Fibroblast of lung (primary cell): ENCODE measurements around the gene ORM2.

Experiments
- EZH2 ChIP-seq: IDR thresholded peaks from 2 replicates; pipeline ENCODE4 v1.5.1; 2012; ENCODE audit warnings: low read length, control low read depth, mild to moderate bottlenecking; ENCODE audit errors: missing control alignments
- TF ChIP-seq, protein P1 (sequence below), 2 donors: IDR thresholded peaks in 1 of 2; conservative IDR thresholded peaks in 1 of 2; 1 replicate in 1 of 2; 2 replicates in 1 of 2; pipeline ENCODE4 v1.5.1; 2011 to 2012; ENCODE audit warnings: low read length in 2 of 2, control low read depth in 1 of 2, inconsistent platforms in 1 of 2, low read depth in 1 of 2, mild to moderate bottlenecking in 1 of 2

DNA sequence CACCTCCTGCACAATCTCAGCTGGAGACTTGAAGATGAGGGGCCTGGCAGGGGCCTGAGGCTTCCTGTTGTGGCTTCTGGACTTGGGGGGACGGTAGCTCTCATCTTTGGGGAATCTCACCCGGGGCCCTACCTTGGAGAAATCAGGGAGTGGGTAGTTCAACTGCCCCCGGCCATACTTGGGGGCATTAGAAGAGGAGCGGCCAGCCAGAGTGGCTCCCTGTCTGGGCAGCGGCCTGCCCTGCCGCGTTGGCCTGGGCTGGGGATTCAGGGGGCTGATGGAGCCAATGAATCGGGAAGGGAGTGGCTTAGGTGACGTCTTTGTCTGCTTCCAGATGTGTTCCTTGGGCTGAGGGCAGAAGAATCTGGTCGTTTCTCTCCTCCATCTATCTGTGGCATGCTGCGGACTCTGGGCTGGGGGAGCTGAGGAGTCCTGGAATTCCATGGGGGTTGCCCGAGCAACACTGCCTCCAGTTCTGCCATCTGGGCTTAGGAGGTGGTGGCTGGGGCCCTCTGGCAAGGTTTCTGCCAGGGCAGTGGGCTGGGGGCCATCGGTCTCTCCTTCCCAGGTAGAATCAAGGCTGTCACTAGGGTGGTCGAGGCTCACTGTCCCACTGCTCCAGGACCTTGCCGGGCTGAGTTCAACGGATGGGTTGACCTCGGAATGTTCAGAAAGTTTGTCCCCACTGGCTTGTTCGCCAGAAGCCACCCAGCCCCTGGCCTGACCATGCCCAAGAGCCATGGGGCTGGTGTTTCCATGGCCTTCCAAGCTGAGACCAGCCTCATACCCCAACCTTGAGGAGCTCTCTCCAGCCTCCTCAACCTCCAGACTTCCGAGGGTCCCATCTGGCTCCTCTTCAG is 47.1 kb downstream of the ORM2 start:
- TF ChIP-seq, protein P1, sequence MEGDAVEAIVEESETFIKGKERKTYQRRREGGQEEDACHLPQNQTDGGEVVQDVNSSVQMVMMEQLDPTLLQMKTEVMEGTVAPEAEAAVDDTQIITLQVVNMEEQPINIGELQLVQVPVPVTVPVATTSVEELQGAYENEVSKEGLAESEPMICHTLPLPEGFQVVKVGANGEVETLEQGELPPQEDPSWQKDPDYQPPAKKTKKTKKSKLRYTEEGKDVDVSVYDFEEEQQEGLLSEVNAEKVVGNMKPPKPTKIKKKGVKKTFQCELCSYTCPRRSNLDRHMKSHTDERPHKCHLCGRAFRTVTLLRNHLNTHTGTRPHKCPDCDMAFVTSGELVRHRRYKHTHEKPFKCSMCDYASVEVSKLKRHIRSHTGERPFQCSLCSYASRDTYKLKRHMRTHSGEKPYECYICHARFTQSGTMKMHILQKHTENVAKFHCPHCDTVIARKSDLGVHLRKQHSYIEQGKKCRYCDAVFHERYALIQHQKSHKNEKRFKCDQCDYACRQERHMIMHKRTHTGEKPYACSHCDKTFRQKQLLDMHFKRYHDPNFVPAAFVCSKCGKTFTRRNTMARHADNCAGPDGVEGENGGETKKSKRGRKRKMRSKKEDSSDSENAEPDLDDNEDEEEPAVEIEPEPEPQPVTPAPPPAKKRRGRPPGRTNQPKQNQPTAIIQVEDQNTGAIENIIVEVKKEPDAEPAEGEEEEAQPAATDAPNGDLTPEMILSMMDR (conservative IDR thresholded peaks at IDR 0.05 in 1 of 2, IDR thresholded peaks at IDR 0.05 in 1 of 2; ENCODE audit: low read depth in 1 of 2, low read length in 2 of 2), result no peak
- no peak for TF ChIP-seq EZH2
